Measurements from ENCODE around the gene CKAP4.
A peak's percentile ranks its signal among the peaks of the same experiment; 100 is the strongest.

CKAP4 gene

DNA sequence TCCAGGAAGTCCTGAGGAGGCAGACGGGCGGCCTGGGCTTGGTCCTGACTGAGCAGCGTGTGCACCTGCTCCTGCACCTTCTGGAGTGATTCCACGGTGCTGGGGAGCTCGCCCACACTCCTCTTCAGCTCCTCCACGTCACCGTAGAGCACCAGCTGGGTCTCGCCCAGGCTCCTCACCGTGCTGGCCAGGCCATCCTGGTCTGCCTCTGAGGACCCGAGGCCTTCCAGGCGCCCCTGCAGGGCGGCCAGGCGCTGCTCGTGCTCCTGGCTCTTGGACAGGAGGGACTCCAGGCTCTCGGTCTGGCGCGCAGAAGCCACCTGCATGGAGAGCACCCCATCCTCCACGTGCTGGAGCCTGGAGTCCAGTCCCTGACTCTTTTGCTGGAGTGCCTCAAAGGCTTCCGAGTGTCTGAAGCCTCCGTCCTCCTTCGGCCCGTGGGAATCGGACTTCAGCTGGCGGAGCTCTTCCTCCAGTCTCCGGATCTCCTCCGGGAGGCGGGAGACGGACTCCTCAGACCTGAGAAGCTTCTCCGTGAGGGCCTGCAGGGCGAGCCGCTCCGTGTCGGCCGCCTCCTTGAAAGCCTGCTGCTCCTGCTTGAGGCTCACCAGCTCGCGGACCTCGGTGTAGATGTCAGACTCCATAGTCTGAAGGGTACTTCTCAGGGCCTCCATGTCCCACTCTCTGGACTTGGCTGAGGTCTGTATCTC lies 8.4 kb downstream of the CKAP4 start:
- no peak for DNase-seq

GRCh38 chr12:106238146-106238545 lies 9.7 kb downstream of the CKAP4 start:
- DNase-seq = no peak

DNA sequence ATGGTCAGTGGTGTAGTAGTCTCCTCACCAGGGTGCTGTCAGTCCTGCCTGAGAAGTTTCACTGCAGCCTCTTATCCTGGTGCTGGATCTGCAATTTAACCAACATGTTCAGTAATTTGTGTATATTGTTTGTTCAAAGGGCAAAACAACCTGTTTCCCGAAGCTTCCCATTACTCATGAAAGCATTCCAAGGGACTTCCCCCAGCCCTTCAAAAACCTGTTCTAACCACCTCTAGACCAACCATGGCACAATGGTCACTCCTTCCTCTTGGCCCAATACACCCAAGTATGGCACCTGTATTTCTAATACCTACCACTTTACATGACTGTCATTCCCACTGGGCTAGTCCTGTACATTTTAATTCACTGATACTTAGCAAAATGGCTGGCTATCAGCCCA lies 12.1 kb downstream of the CKAP4 start:
- no peak for DNase-seq

DNA sequence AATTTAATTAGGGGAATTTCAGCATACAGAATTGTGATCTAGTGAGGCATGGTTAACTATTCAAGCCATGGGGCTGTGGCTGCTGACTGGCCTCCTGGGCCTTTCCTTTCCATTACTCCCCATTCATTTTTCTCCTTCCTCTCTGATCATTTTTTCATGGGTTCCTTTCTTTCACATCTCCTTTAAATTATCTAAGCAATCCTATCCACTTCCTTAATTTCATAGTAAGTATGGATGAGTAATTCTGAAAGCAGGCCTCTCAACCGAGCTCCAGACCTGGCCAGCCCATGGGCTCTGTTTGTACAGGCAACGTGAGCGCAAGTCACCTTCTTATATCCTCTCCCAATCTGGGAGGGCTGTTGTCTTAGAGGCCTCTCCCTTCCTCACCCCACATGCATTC lies 13.4 kb downstream of the CKAP4 start:
- no peak for DNase-seq

DNA sequence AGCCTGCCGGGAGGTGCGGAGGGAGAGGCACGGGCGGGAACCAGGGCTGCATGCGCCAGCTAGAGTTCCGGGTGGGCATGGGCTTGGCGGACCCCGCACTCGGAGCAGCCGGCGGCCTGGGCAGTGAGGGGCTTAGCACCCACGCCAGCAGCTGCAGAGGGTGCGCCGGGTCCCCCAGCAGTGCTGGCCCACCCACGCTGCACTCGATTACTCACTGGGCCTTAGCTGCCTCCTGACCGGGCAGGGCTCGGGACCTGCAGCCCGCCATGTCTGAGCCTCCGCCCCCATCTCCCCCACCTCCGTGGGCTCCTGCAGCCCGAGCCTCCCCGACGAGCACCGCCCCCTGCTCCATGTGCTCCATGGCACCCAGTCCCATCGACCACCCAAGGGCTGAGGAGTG lies 14.8 kb downstream of the CKAP4 start:
- no peak for DNase-seq

DNA sequence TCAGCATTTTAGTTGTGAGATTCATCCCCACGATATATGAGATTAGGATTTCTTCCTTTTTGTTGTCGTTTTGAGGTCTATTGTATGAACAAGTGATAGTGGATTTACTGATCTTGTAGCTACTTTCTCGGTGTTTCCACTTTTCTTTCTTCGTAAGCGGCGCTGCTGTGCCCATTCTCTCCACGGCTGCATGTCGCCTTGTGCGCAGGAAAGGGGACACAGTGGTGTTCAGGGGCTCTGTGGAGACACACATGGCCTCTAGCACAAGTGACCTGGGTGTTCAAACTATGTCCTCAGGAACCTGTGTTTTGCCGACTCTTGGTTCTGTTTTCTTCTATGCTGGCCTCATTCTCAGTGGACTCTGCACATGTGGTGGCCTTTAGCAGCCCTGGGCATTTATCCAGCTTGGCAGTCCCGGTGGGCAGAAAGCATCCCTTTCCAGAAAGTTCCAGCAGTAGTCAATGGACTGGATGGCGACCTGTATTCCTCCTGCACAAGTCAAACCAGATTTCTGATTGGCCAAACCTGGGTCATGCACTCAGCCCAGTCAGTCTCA lies 18.7 kb downstream of the CKAP4 start:
- DNase-seq = no peak

GRCh38 chr12:106228320-106228710 lies 19.5 kb downstream of the CKAP4 start:
- no peak for DNase-seq

GRCh38 chr12:106227641-106228319 lies 20.0 kb downstream of the CKAP4 start:
- no peak for DNase-seq

- peak; percentile 68 for DNase-seq
These were observed 20.8 kb downstream of the CKAP4 start for GRCh38 chr12:106226884-106227640.

- DNase-seq = no peak
These were observed 23.5 kb downstream of the CKAP4 start for GRCh38 chr12:106224355-106224706.

- DNase-seq = peak; percentile 69
These were observed 24.1 kb downstream of the CKAP4 start for GRCh38 chr12:106223485-106224354.

GRCh38 chr12:106220536-106220935 lies 27.3 kb downstream of the CKAP4 start:
- DNase-seq = no peak

DNA sequence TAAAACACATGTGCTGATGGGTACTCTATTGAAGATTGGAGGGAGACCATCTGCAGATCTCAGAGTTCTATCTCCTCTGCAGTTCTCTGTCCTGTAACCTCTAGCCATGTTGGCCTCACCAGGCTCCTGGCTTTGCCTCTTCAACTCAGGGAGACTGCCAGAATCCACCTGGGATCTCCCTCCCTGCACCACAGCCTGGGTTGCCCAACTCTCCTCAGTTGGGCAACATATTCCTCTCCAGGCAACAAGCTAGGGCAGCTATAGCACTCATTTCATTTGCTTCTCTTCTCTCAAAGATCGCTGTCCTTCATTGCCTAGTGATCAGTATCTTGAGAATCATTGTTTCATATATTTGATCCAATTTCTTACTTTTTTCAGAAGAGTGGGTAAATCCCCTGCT lies 28.8 kb downstream of the CKAP4 start:
- no peak for DNase-seq

DNA sequence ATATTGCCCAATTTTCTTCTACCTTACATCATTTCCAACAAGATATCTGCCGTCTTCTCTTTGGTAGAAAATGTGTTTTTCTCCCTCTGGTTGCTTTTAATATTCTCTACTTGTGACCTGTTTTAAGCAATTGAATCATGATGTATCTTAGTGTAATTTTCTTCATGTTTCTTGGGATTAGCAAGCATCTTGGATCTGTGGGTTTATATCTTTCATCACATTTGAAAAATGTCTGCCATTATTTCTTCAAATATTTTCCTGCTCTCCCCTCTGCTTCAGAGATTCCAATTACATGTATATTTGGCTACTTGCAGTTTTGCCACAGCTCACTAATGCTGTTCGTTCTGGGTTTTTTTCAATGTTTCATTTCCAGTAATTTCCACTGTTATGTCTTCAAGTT lies 30.1 kb downstream of the CKAP4 start:
- DNase-seq = no peak

DNA sequence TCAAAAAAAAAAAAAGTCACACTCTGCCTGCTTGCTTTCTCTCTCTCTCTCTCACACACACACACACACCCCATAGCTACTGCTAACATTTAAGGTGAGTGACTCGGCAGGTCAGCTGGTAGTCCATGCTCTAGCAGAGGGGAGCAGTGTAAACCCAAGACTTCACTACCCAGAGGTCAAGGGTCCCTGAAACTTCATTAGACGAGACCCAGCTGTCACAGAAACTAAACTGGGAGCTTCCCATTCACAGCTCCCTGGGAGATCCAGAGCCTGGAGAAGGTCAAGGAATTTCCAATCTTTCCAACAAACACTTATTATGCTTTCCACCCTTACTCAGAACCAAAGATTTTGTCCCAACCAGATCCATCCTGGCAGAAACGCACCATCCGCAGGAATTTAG lies 33.2 kb downstream of the CKAP4 start:
- no peak for DNase-seq

- no peak for DNase-seq
These were observed 34.2 kb downstream of the CKAP4 start for GRCh38 chr12:106213662-106214061.

DNA sequence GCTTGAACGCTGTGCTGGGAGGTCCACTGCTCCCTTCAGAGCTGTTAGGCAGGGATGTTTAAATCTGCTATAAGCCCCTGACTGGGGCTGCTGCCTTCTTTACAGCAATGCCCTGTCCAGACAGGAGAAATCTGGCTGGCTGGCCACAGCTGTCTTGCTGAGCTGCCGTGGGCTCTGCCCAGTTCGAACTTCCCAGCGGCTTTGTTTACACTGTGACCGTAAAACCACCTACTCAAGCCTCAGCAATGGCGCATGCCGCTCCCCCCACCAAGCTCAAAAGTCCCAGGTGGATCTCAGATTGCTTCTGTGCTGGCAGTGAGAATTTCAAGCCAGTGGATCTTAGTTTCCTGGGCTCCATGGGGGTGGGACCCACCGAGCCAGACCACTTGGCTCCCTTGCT lies 35.8 kb downstream of the CKAP4 start:
- no peak for DNase-seq

DNA sequence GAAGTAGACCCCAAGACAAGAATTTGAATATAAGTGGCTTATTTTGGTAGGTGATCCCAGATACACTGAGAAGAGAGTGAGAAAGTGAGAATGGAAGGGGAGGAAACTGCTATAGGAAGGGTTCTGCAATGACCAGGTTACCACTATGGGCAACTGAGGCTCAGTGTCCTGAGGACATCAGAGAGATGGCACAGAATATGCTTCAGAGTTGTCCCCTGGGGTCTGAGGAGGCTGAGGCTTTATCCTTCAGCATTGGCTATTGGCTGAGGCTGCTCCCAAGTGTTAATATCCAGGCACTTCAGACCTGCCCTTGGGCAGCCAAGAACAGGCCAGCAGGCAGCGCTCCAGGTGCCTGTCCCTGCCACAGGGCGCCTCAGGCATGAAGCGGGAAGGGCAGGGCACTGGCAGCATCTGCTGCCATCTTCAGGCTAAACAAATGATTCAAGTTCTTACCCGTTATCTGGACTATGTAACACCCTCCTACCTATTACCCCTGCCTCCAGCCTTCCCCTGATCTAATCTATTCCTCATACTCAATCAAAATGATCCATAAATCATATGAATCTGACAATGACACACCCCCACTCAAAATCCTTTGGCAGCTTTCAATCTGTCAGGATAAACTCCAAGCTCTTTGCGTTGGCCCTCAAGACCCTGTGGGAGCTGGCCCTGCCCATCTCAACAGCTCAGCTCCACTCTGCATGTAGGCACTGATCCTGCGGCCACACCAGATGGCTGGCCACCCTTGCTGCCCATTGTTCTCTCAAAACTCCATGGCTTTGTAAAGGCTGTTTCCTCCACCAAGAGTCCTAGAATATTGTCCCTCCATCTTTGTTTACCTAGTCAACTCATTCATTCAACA lies 42.4 kb downstream of the CKAP4 start:
- peak; percentile 31 for DNase-seq

GRCh38 chr12:106204312-106204711 lies 43.5 kb downstream of the CKAP4 start:
- DNase-seq = no peak

DNA sequence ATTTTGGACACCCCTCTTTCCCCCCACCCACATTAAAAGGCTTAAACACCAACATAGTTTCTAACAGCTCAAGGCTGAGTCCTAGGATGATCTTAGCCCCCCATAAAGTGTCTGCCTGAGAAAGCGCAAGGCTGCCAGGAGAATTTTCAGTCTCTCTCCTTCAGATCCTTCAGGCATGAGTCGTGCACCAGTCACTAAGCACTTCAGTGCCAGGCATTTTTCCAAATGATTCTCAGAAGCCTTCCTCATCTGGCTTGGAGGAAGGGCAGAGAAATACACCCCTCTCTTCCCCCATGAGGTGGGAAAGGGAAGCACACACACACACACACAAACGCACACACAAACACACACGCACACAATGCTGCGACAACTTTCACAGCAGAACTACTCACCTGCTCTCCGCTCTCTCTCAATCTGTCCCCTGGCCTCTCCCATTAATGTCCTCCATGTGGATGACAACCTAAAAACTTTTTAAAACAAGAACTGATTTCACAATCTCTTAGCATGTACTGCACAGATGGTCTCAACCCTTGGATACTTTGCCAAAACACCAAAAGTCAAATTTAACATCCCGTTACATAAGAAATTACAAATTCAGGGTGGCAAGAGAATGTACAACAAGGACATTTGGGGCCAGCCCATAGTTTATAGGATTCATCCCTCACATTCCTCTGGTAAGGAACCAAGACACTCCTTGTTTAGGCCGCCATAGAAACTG lies 49.8 kb downstream of the CKAP4 start:
- no peak for DNase-seq

DNA sequence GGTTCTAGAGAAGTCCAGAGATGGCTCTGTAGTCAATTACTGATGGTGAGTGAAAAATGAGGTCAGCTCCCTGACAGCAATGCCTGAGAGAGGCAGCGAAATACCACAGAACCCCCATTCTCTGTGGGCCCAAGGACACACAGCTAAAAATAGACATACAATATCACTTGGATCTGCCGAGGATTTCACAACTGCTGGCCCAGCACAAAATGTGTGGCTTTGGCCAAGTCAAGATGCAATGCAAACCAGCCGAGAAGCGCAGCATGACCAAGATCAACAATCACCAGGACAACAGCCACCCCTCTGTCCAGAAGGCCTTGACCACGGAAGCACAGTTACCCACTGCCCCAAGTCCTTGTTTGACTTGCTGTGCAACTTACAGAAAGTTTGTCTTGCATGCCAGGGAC lies 52.2 kb downstream of the CKAP4 start:
- no peak for DNase-seq

All from NCI-H2171 treated with DMSO at 0.1 percent for 48 hours (cell line).